ENCODE data around the gene CNOT9.

The CNOT9 gene

GRCh38 chr2:218578272-218578877, 9.7 kb downstream of the CNOT9 start:
- no peak for DNase-seq

- DNase-seq = no peak
Measured at GRCh38 chr2:218582076-218582475, 13.4 kb downstream of the CNOT9 start.

DNA sequence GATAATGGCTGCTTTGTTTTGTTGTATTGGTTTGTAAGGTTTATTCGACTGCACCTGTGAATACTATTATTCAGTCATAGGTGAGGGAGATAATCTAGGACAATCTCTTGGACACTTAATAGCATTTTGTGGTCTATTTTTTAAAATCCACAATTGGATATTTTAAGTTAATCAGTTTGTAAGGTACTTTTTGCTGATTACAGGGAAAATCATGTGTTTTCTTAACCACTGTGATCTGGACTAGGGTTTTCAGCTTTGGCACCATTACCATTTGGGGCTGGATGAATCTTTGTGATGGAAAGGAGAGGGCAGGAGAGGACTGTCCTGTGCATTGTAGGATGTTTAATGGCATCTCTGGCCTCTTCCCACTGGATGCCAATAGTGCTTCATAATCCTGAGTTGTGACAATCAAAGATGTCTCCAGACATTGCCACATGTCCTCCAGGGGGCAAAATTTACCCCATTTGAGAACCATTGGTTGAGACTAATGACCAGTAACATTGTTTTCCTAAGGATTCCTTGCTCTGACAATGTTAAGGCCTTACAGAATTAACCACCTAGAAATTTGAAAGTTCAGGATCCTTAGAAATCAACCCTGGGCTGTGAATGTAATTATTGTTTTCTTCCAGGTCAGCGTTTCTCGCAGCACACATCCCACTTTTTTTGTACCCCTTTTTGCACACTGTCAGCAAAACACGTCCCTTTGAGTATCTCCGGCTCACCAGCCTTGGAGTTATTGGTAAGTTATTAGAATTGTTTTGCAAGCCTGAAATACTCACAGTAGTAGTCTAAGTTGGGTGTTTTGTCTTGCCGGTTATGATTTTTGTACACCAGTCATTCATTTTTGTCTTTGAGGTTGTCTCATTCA, 15.6 kb downstream of the CNOT9 start:
- DNase-seq = no peak

GRCh38 chr2:218585541-218585940, 16.9 kb downstream of the CNOT9 start:
- no peak for DNase-seq

- peak; percentile 70 for DNase-seq
Measured at GRCh38 chr2:218605432-218605831, 36.8 kb downstream of the CNOT9 start.

- DNase-seq = no peak
Measured at GRCh38 chr2:218607436-218608115, 38.9 kb downstream of the CNOT9 start, which contains the start of gene PLCD4. Gene PLCD4, plus strand, starts transcription at chr2:218607899. Its CDS starts 7,841 bp downstream, at chr2:218615740.

GRCh38 chr2:218615868-218616315, 47.3 kb downstream of the CNOT9 start:
- DNase-seq = no peak

DNA sequence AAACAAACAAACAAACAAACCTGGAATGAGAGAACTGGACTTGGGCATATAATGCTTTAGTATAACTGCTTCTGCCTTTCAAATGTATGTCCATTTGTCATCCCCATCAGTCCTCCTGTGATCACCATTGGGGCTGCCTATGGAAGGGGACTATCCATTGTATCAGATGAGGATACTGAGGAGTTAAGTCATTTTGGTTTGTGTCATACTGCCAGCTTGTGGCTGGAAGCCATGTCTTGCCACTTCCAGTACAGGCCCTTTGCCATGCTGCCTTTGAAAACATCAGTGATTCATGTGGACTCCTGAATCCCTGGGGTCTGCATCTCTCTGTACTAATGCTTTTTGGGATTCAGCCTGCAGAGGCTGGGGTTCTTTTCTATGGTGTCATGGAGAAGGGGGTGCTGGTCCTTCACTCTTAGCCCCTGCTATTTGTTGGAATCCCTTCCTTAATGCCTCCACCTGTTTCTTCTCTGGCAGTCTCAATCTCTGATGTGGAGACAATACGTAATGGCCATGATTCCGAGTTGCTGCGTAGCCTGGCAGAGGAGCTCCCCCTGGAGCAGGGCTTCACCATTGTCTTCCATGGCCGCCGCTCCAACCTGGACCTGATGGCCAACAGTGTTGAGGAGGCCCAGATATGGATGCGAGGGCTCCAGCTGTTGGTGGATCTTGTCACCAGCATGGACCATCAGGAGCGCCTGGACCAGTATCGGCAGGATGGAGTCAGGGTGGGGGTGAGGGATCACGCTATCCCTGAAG, 49.6 kb downstream of the CNOT9 start:
- DNase-seq = no peak

GRCh38 chr2:218621007-218621406, 52.4 kb downstream of the CNOT9 start:
- no peak for DNase-seq

- DNase-seq = no peak
Measured at GRCh38 chr2:218622606-218623365, 54.1 kb downstream of the CNOT9 start.

GRCh38 chr2:218623366-218623705, 54.7 kb downstream of the CNOT9 start:
- DNase-seq = no peak

DNA sequence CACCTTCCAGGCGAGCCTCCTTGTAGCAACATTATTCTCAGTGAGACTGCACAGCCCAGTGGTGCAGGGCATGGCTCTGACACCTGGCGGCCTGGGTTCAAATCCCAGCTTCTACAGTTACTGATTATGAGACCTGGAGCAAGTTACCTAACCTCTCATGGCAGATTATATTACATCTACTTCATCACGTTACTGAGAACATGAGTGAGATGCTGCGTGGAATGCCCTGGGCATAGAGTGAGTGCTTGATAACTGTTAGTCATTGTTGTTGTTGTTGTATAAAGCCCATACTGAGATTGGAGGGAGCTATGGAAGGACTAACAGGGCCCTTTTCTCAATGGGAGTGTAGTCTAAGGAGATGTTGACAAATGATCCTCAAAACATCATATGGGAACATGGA, 57.7 kb downstream of the CNOT9 start:
- no peak for DNase-seq

GRCh38 chr2:218627939-218628338, 59.3 kb downstream of the CNOT9 start:
- no peak for DNase-seq

GRCh38 chr2:218631837-218632236, 63.2 kb downstream of the CNOT9 start:
- DNase-seq = no peak

GRCh38 chr2:218635719-218636118, 67.1 kb downstream of the CNOT9 start:
- no peak for DNase-seq

DNA sequence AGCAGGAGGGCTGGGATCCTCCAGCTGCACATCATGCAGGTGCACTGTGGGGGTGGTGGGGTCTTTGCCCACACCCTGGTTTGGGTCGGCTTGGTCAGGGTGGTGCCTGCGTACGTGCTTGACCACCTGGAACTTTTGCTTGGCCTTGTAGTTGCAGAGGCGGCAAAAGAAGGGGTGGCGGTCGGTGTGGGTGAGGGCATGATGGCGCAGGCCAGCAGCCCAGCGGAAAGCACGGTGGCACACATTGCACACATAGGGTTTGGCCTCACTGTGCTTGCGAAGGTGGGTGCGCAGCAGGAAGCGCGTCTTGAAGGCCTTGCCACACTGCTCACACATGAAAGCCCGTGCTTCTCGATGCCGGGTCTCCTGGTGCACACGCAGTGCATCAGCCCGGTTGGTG, 69.7 kb downstream of the CNOT9 start:
- no peak for DNase-seq

- no peak for DNase-seq
Measured at GRCh38 chr2:218642121-218642656, 73.5 kb downstream of the CNOT9 start.

GRCh38 chr2:218642786-218643185, 74.1 kb downstream of the CNOT9 start:
- no peak for DNase-seq

GRCh38 chr2:218643751-218644310, 75.2 kb downstream of the CNOT9 start:
- no peak for DNase-seq

GRCh38 chr2:218644721-218645120, 76.1 kb downstream of the CNOT9 start:
- no peak for DNase-seq

DNA sequence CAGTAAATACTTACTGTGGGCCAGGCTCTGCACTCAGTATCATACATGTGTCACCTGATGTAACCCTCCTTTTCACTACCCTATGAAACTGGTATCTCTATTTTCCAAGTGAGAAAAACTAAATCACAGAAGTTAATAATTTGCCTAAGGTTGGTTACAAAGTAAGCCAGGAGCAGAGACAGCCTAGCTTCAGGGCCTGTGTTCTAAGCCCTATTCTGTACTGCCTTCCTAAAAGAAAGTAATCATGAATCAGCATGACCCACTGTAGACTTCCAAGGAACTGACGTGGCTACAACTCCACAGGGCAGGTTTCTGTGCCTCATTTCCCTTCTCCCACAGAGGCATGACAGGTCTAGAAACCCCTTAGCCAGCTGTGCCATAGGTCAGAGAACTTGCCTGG, 76.5 kb downstream of the CNOT9 start:
- no peak for DNase-seq
